Keratinocyte (primary cell): ENCODE data around the gene RAVER1. TPM values are rescaled to one million over a fixed set of nuclear protein-coding genes. Genes with fewer than 3 reads are reported as not detected.

Source experiments
- DNase-seq: peaks from one replicate; pipeline ENCODE4 v3.0.0-alpha.2; 2011; ENCODE audit warnings: low read depth, missing footprints, low spot score
- FAIRE-seq: peaks from 2 replicates; lab custom pipeline; 2011; peaks lifted over from hg19 to GRCh38; lab: Jason Lieb, UNC
- H2AFZ ChIP-seq: 2 replicates; pipeline ENCODE4 v1.6.0; 2012; ENCODE audit warnings: low read length, control low read depth, inconsistent platforms; ENCODE audit not compliant: control insufficient read depth
- H3K27ac ChIP-seq: 2 replicates; pipeline ENCODE4 v1.5.1; 2011; ENCODE audit warnings: low read length; ENCODE audit not compliant: control insufficient read depth, insufficient read depth
- H3K27me3 ChIP-seq: 3 replicates; pipeline ENCODE4 v1.6.0; 2011; ENCODE audit warnings: low read length; ENCODE audit not compliant: control insufficient read depth, insufficient read depth; ENCODE audit errors: extremely low read depth
- H3K36me3 ChIP-seq, 2 experiments: 2 replicates in 1 of 2; 3 replicates in 1 of 2; pipeline ENCODE4 v1.5.1; 2011; ENCODE audit warnings: low read length in 2 of 2, mild to moderate bottlenecking in 1 of 2; ENCODE audit not compliant: control insufficient read depth in 2 of 2, insufficient read depth in 2 of 2; ENCODE audit errors: extremely low read depth in 1 of 2
- H3K4me1 ChIP-seq: 3 replicates; pipeline ENCODE4 v1.5.1; 2011; ENCODE audit warnings: low read length; ENCODE audit not compliant: control insufficient read depth, insufficient read depth; ENCODE audit errors: extremely low read depth
- H3K4me2 ChIP-seq: 3 replicates; pipeline ENCODE4 v1.6.0; 2011; ENCODE audit warnings: low read depth, low read length; ENCODE audit not compliant: control insufficient read depth, insufficient read depth; ENCODE audit errors: extremely low read depth
- H3K4me3 ChIP-seq, 3 experiments: fragments of 200-600 bp in 1 of 3; sonication (generic) in 1 of 3; 2 replicates in 2 of 3; 3 replicates in 1 of 3; pipeline ENCODE4 v1.5.1; 2011 to 2016; ENCODE audit warnings: low read length in 3 of 3, mild to moderate bottlenecking in 3 of 3, control low read depth in 2 of 3, inconsistent platforms in 1 of 3, low read depth in 1 of 3, mixed read lengths in 1 of 3, mixed run types in 1 of 3, moderate library complexity in 1 of 3; ENCODE audit not compliant: control insufficient read depth in 2 of 3, insufficient read depth in 2 of 3; ENCODE audit errors: extremely low read depth in 1 of 3
- H3K79me2 ChIP-seq: 2 replicates; pipeline ENCODE4 v1.6.0; 2012; ENCODE audit warnings: low read length; ENCODE audit not compliant: control insufficient read depth, insufficient read depth
- H3K9ac ChIP-seq: 3 replicates; pipeline ENCODE4 v1.6.0; 2011; ENCODE audit warnings: low read length; ENCODE audit not compliant: control insufficient read depth, insufficient read depth; ENCODE audit errors: extremely low read depth
- H3K9me1 ChIP-seq: 3 replicates; pipeline ENCODE4 v1.6.0; 2011; ENCODE audit warnings: low read length; ENCODE audit not compliant: control insufficient read depth, insufficient read depth; ENCODE audit errors: extremely low read depth
- H3K9me3 ChIP-seq: 2 replicates; pipeline ENCODE4 v1.5.1; 2012; ENCODE audit warnings: low read depth, low read length; ENCODE audit not compliant: control insufficient read depth
- H4K20me1 ChIP-seq: 3 replicates; pipeline ENCODE4 v1.6.0; 2011; ENCODE audit warnings: low read length; ENCODE audit not compliant: control insufficient read depth, insufficient read depth; ENCODE audit errors: extremely low read depth
- CTCF ChIP-seq, 3 experiments: IDR thresholded peaks in 1 of 3; conservative IDR thresholded peaks in 1 of 3; optimal IDR thresholded peaks in 1 of 3; 2 replicates in 2 of 3; 3 replicates in 1 of 3; pipeline versions ENCODE3 to v1.5.1; 2011; ENCODE audit warnings: low read length in 3 of 3, mild to moderate bottlenecking in 3 of 3, moderate library complexity in 2 of 3, control low read depth in 1 of 3, inconsistent platforms in 1 of 3; ENCODE audit not compliant: insufficient read depth in 2 of 3; ENCODE audit errors: extremely low read depth in 1 of 3
- EZH2 ChIP-seq: IDR thresholded peaks from one replicate; pipeline ENCODE4 v1.6.1; 2012; ENCODE audit warnings: inconsistent platforms, mild to moderate bottlenecking, low read length, moderate library complexity
- dilution Hi-C: fragments of 300-500 bp; cut with MboI; formaldehyde crosslinking; loops from one replicate; pipeline ENCODE4 v1.7.0; 2020; ENCODE audit warnings: low sequenced_read_pairs; ENCODE audit not compliant: extremely low pct_ligation_motif_present
- polyA plus RNA-seq, 5 experiments: library from polyadenylated mRNA; depleted of rRNA in 3 of 5; stranded (reverse) in 3 of 5; stranded (forward) in 1 of 5; unstranded in 1 of 5; fragments of >200 nt; gene quantifications; 1 replicate in 1 of 5; 2 replicates in 3 of 5; 3 replicates in 1 of 5; pipeline versions ENCODE4 v1.2.1 to v1.2.3, GENCODE V29; 2011 to 2012; ENCODE audit warnings: missing spikeins in 2 of 5, low read depth in 1 of 5, low replicate concordance in 1 of 5
- small RNA-seq, 3 experiments: library from RNA; depleted of rRNA; stranded (forward); fragments of <200 nt; gene quantifications; one replicate each; pipeline ENCODE3, GENCODE V24; 2012; ENCODE audit warnings: low read depth in 3 of 3, low replicate concordance in 1 of 3; ENCODE audit not compliant: insufficient read length in 3 of 3

Gene RAVER1
- polyA plus RNA-seq, 1 donor (not counting 4 experiments of a cell fraction or from before 2014, with no cell fraction given) = 0.84 TPM

- Histone ChIP-seq H3K4me3 (no peak overlapping the region), H3K27ac (no peak overlapping the region), H3K4me2 (no peak overlapping the region), H3K4me1 (peaks cover 9% of the 10 kb centered on the region), H3K36me3 (no peaks in the 10 kb centered on the region), H3K79me2 (no peaks in the 10 kb centered on the region), H3K9me1 (no peaks in the 10 kb centered on the region), H3K9me3 (no peaks in the 10 kb centered on the region), H3K9ac (no peak overlapping the region), H2AFZ (no peak overlapping the region), H3K27me3 (peaks cover 23% of the 10 kb centered on the region), H4K20me1 (no peaks in the 10 kb centered on the region)
- FAIRE-seq (no peak), DNase-seq (no peak)
- TF ChIP-seq EZH2 (no peak), CTCF (optimal IDR thresholded peaks at IDR 0.05 in 1 of 3, IDR thresholded peaks at IDR 0.05 in 1 of 3, conservative IDR thresholded peaks at IDR 0.05 in 1 of 3; ENCODE audit: extremely low read depth in 1 of 3, insufficient read depth in 2 of 3, low read length in 3 of 3) (no peak)
- dilution Hi-C loops = no loop called here
These were observed 65.3 kb downstream of the RAVER1 start for GRCh38 chr19:10268071-10268470.

GRCh38 chr19:10266706-10267105 lies 66.6 kb downstream of the RAVER1 start:
- Histone ChIP-seq H3K79me2 (no peaks in the 10 kb centered on the region), H3K4me3 (no peak overlapping the region), H3K36me3 (no peaks in the 10 kb centered on the region), H3K4me2 (no peak overlapping the region), H2AFZ (no peak overlapping the region), H3K4me1 (peaks cover 9% of the 10 kb centered on the region), H3K9me1 (no peaks in the 10 kb centered on the region), H3K27ac (no peak overlapping the region), H3K9me3 (no peaks in the 10 kb centered on the region), H3K27me3 (peaks cover 22% of the 10 kb centered on the region), H3K9ac (no peak overlapping the region), H4K20me1 (no peaks in the 10 kb centered on the region)
- TF ChIP-seq CTCF (optimal IDR thresholded peaks at IDR 0.05 in 1 of 3, IDR thresholded peaks at IDR 0.05 in 1 of 3, conservative IDR thresholded peaks at IDR 0.05 in 1 of 3; ENCODE audit: extremely low read depth in 1 of 3, insufficient read depth in 2 of 3, low read length in 3 of 3) (no peak), EZH2 (no peak)
- DNase-seq = no peak
- no peak for FAIRE-seq
- dilution Hi-C loops = no loop called here

Small RNA genes within 50 kb of the gene (small RNA-seq; reads per million reads assigned to genes)
- gene AC011511.1 (0 reads per million in 3 experiments), gene AC011511.4 (0 reads per million in 3 experiments)

Other genes with a start within 250 kb of the RAVER1 start
- gene SHFL, start 247.2 kb downstream of the RAVER1 start, polyA plus RNA-seq = 33.6 to 48.4 TPM (median 36.4 TPM) in 3 replicates
- 0.05 to 0.13 TPM (median 0.09 TPM) in 3 replicates for gene ANGPTL6, start 230.9 kb downstream of the RAVER1 start, polyA plus RNA-seq
- gene PPAN, start 227.2 kb downstream of the RAVER1 start, polyA plus RNA-seq = 32.3 to 43.5 TPM (median 36.9 TPM) in 3 replicates
- gene P2RY11, start 221.8 kb downstream of the RAVER1 start, polyA plus RNA-seq = 2.4 to 7.1 TPM (median 3.2 TPM) in 3 replicates
- gene EIF3G, start 213.6 kb downstream of the RAVER1 start, polyA plus RNA-seq = 106 to 207 TPM (median 124 TPM) in 3 replicates
- gene DNMT1, start 138.6 kb downstream of the RAVER1 start, polyA plus RNA-seq = 18.1 to 52.0 TPM (median 51.7 TPM) in 3 replicates
- gene S1PR2, start 102.2 kb downstream of the RAVER1 start, polyA plus RNA-seq = 1.6 to 2.6 TPM (median 2.2 TPM) in 3 replicates
- 29.4 to 58.1 TPM (median 43.0 TPM) in 3 replicates for gene MRPL4, start 81.3 kb downstream of the RAVER1 start, polyA plus RNA-seq
- 0.30 to 0.56 TPM (median 0.35 TPM) in 3 replicates for gene ICAM1, start 62.4 kb downstream of the RAVER1 start, polyA plus RNA-seq
- gene ICAM4, start 46.6 kb downstream of the RAVER1 start, polyA plus RNA-seq = 0.18 to 0.35 TPM (median 0.25 TPM) in 3 replicates
- 0.20 to 0.55 TPM (median 0.43 TPM) in 3 replicates for gene ICAM5, start 43.6 kb downstream of the RAVER1 start, polyA plus RNA-seq
- gene ZGLP1, start 23.7 kb downstream of the RAVER1 start, polyA plus RNA-seq = 0.43 to 2.1 TPM (median 0.71 TPM) in 3 replicates
- gene FDX2, start 17.5 kb downstream of the RAVER1 start, polyA plus RNA-seq = 19.2 to 28.8 TPM (median 21.8 TPM) in 3 replicates
- 3.4 to 5.5 TPM (median 4.7 TPM) in 3 replicates for gene ICAM3, start 6.1 kb upstream of the RAVER1 start, polyA plus RNA-seq
- 32.6 to 42.6 TPM (median 34.1 TPM) in 3 replicates for gene TYK2, start 47.0 kb upstream of the RAVER1 start, polyA plus RNA-seq
- 376 to 433 TPM (median 415 TPM) in 3 replicates for gene CDC37, start 70.0 kb upstream of the RAVER1 start, polyA plus RNA-seq
- 0.05 to 0.24 TPM (median 0.09 TPM) in 3 replicates for gene PDE4A, start 87.0 kb upstream of the RAVER1 start, polyA plus RNA-seq
- 29.6 to 46.2 TPM (median 35.8 TPM) in 3 replicates for gene KEAP1, start 169.8 kb upstream of the RAVER1 start, polyA plus RNA-seq
- 9.4 to 10.5 TPM (median 10.3 TPM) in 3 replicates for gene S1PR5, start 183.9 kb upstream of the RAVER1 start, polyA plus RNA-seq
- gene ATG4D, start 210.4 kb upstream of the RAVER1 start, polyA plus RNA-seq = 12.6 to 17.9 TPM (median 15.5 TPM) in 3 replicates
- gene KRI1, start 232.5 kb upstream of the RAVER1 start, polyA plus RNA-seq = 13.4 to 19.0 TPM (median 13.5 TPM) in 3 replicates
- 3.9 to 7.3 TPM (median 6.8 TPM) in 3 replicates for gene CDKN2D, start 235.4 kb upstream of the RAVER1 start, polyA plus RNA-seq